ENCODE measurements around the gene DCST1. TPM values are rescaled to one million over a fixed set of nuclear protein-coding genes. Genes with fewer than 3 reads are reported as not detected.

DCST1 gene
- total and polyA plus RNA-seq, 2 donors (not counting 3 experiments of a cell fraction or from before 2014, with no cell fraction given): not detected

DNA sequence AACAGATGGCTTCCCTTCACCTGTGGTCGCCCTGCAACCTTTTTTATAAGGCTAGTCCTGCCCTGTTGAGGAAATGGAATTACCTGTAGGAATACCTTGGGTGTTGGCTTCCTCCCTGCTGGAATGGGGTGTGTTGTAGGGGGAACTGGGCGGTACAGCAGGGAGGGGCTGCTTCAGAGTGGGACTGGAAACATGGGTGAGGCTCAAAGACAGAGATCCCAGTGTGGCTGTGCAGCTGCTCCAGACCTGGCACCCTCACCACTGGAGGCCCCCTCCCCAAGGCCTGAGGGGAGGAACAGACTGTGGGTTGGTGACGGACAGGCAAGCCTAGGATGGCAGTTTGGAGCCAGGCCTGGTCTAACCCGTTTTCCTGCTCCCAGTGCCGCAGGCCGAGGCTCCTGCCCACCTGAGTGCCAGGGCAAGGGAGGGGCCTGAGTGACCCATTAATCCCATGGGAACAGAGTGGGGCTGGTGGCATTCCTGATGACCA, 49.5 kb downstream of the DCST1 start:
- no peak for DNase-seq (ENCODE audit: low read depth, low spot score)
- H3K4me3 ChIP-seq (replicated peaks in 1 of 3; ENCODE audit: insufficient read depth in 1 of 3, low read depth in 1 of 3, low read length in 3 of 3): no peak overlapping the region
- no peak overlapping the region for H3K4me2 ChIP-seq (ENCODE audit: insufficient read depth, low read length)
- TF ChIP-seq EZH2 (IDR thresholded peaks at IDR 0.05; ENCODE audit: borderline replicate concordance, low read depth, low read length, severe bottlenecking): no peak
- TF ChIP-seq, protein P1, sequence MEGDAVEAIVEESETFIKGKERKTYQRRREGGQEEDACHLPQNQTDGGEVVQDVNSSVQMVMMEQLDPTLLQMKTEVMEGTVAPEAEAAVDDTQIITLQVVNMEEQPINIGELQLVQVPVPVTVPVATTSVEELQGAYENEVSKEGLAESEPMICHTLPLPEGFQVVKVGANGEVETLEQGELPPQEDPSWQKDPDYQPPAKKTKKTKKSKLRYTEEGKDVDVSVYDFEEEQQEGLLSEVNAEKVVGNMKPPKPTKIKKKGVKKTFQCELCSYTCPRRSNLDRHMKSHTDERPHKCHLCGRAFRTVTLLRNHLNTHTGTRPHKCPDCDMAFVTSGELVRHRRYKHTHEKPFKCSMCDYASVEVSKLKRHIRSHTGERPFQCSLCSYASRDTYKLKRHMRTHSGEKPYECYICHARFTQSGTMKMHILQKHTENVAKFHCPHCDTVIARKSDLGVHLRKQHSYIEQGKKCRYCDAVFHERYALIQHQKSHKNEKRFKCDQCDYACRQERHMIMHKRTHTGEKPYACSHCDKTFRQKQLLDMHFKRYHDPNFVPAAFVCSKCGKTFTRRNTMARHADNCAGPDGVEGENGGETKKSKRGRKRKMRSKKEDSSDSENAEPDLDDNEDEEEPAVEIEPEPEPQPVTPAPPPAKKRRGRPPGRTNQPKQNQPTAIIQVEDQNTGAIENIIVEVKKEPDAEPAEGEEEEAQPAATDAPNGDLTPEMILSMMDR (IDR thresholded peaks at IDR 0.05; ENCODE audit: extremely low read depth in 1 of 2, insufficient read depth in 1 of 2, low read depth in 1 of 2, low read length in 2 of 2): no peak
- TF ChIP-seq GATA2 (IDR thresholded peaks at IDR 0.05; ENCODE audit: insufficient read depth, insufficient read length, low read depth, low read length): no peak
- no peak for TF ChIP-seq FOS (IDR thresholded peaks at IDR 0.05; ENCODE audit: borderline replicate concordance, insufficient read depth, low read length)
- no peak for TF ChIP-seq POLR2AphosphoS5 (IDR thresholded peaks at IDR 0.05; ENCODE audit: insufficient read depth, low read depth, low read length)
- TF ChIP-seq MYC (IDR thresholded peaks at IDR 0.05; ENCODE audit: low read depth, low read length): no peak
- TF ChIP-seq JUN (IDR thresholded peaks at IDR 0.05; ENCODE audit: borderline replicate concordance, insufficient read depth, insufficient read length, low read depth): no peak
- TF ChIP-seq POLR2A (IDR thresholded peaks at IDR 0.05; ENCODE audit: low read depth, low read length): no peak
- TF ChIP-seq, protein P2, sequence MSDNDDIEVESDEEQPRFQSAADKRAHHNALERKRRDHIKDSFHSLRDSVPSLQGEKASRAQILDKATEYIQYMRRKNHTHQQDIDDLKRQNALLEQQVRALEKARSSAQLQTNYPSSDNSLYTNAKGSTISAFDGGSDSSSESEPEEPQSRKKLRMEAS (IDR thresholded peaks at IDR 0.05; ENCODE audit: insufficient read depth, insufficient read length): no peak
- intact Hi-C loops (cut with micrococcal nuclease) (no loop called here), dilution Hi-C loops (cut with MboI; ENCODE audit: extremely low pct_ligation_motif_present, low sequenced_read_pairs) (no loop called here)
- H3K27me3 ChIP-seq (ENCODE audit: control insufficient read depth in 2 of 2, insufficient read depth in 2 of 2, low read length in 2 of 2): peaks cover 35 to 46% of the 10 kb centered on the region in 2 experiments
- H4K20me1 ChIP-seq (replicated peaks; ENCODE audit: control insufficient read depth, extremely low read depth, insufficient read depth, low read length): no peaks in the 10 kb centered on the region
- peaks cover 15% of the 10 kb centered on the region for H3K4me1 ChIP-seq (ENCODE audit: control insufficient read depth, extremely low read depth, insufficient read depth, low read length)
- H3K36me3 ChIP-seq (ENCODE audit: control insufficient read depth in 2 of 2, extremely low read depth in 1 of 2, insufficient read depth in 2 of 2, low read length in 2 of 2): no peaks in the 10 kb centered on the region
- BruUV-seq (replicated peaks): no TSS peak
- H3K27ac ChIP-seq (ENCODE audit: insufficient read depth, low read depth, low read length): no peak overlapping the region
- no peak for FAIRE-seq
- POLR2A ChIA-PET: no interaction called here
- H3K9ac ChIP-seq (replicated peaks; ENCODE audit: extremely low read depth, insufficient read depth, low read length): no peak overlapping the region
- no peak overlapping the region for H2AFZ ChIP-seq (ENCODE audit: low read depth, low read length)
- no peaks in the 10 kb centered on the region for H3K79me2 ChIP-seq (ENCODE audit: control insufficient read depth, insufficient read depth, low read length)
- H3K9me3 ChIP-seq (replicated peaks; ENCODE audit: control insufficient read depth, insufficient read depth, low read length): no peaks in the 10 kb centered on the region
- CTCF ChIA-PET: interaction anchor here (1.0 kb wide), 1 partner anchor 176 kb away, joined by 3 read pairs; no protein-coding TSS in a partner anchor
- H3K9me1 ChIP-seq (replicated peaks; ENCODE audit: control insufficient read depth, extremely low read depth, insufficient read depth, low read length): no peaks in the 10 kb centered on the region
